ENCODE results near the gene CLMP. TPM values are rescaled to one million over a fixed set of nuclear protein-coding genes. Genes with fewer than 3 reads are reported as not detected.
A peak's percentile ranks its signal among the peaks of the same experiment; 100 is the strongest.

Gene CLMP
- total RNA-seq, result 10 to 100 TPM in 2 of 3 donors, 1 to 10 TPM in 1; 4.7 to 84.9 (median 11.0) TPM
- long read RNA-seq, donor 1, full-length matches to known transcripts, result 30 of 59 reads
- long read RNA-seq, donor 1, partial matches to known transcripts, result 15 of 59 reads
- long read RNA-seq, donor 1, other reads (novel, unspliced or antisense), result 14 of 59 reads
- long read RNA-seq, donor 2, partial matches to known transcripts, result 0 of 4 reads
- long read RNA-seq, donor 2, other reads (novel, unspliced or antisense), result 4 of 4 reads

- peak within 1 kb of the TSS; percentile 9 for H3K4me3 ChIP-seq
- no peaks in the 10 kb centered on the region for H3K9me3 ChIP-seq
- intact Hi-C loops (cut with DNase I, micrococcal nuclease), result no loop called here
- no peaks in the 10 kb centered on the region for H3K36me3 ChIP-seq (ENCODE audit: low read depth)
- peaks cover 5% of the 10 kb centered on the region for H3K4me1 ChIP-seq (ENCODE audit: low read depth)
- ATAC-seq, result peak; percentile 65
- no peak for TF ChIP-seq CTCF (IDR thresholded peaks at IDR 0.05)
- DNase-seq, result peak in 2 of 3 donors; percentile 42 to 67
Measured at GRCh38 chr11:123195188-123196059, at the start of gene CLMP. Gene CLMP (minus strand): TSS chr11:123195248. CDS start chr11:123194940, 308 bp downstream.

- intact Hi-C loops (cut with DNase I, micrococcal nuclease), result no loop called here
- H3K9me3 ChIP-seq, result no peaks in the 10 kb centered on the region
- DNase-seq (no peak), ATAC-seq (no peak)
- no peak for TF ChIP-seq CTCF (IDR thresholded peaks at IDR 0.05)
- H3K4me1 ChIP-seq (ENCODE audit: low read depth), result no peaks in the 10 kb centered on the region
- no peaks in the 10 kb centered on the region for H3K36me3 ChIP-seq (ENCODE audit: low read depth)
- H3K4me3 ChIP-seq, result no peak overlapping the region
Measured at GRCh38 chr11:123241874-123242543, 47.0 kb upstream of the CLMP start.

- intact Hi-C loops (cut with DNase I, micrococcal nuclease), result no loop called here
- no peak for DNase-seq
Measured at GRCh38 chr11:123241294-123241693, 46.2 kb upstream of the CLMP start.

GRCh38 chr11:123239191-123240150, 44.4 kb upstream of the CLMP start:
- H3K4me3 ChIP-seq, result no peak overlapping the region
- ATAC-seq (no peak), DNase-seq (no peak)
- H3K4me1 ChIP-seq (ENCODE audit: low read depth), result no peaks in the 10 kb centered on the region
- intact Hi-C loops (cut with DNase I, micrococcal nuclease), result no loop called here
- TF ChIP-seq CTCF (IDR thresholded peaks at IDR 0.05), result no peak
- H3K36me3 ChIP-seq (ENCODE audit: low read depth), result no peaks in the 10 kb centered on the region
- no peaks in the 10 kb centered on the region for H3K9me3 ChIP-seq

More at GRCh38 chr11:123241294-123241693, 46.2 kb upstream of the CLMP start:
- no peak for TF ChIP-seq CTCF (IDR thresholded peaks at IDR 0.05)
- Histone ChIP-seq H3K36me3 (ENCODE audit: low read depth) (no peaks in the 10 kb centered on the region), H3K4me3 (no peak overlapping the region), H3K4me1 (ENCODE audit: low read depth) (no peaks in the 10 kb centered on the region), H3K9me3 (no peaks in the 10 kb centered on the region)
- no peak for ATAC-seq

- H3K4me3 ChIP-seq, result no peak overlapping the region
- H3K4me1 ChIP-seq (ENCODE audit: low read depth), result peaks cover 5% of the 10 kb centered on the region
- no peaks in the 10 kb centered on the region for H3K36me3 ChIP-seq (ENCODE audit: low read depth)
- no peaks in the 10 kb centered on the region for H3K9me3 ChIP-seq
- TF ChIP-seq CTCF (IDR thresholded peaks at IDR 0.05), result no peak
- DNase-seq (peak in 1 of 3 donors; percentile 62), ATAC-seq (peak; percentile 36)
- intact Hi-C loops (cut with DNase I, micrococcal nuclease), result no loop called here
Measured at GRCh38 chr11:123238297-123238696, 43.2 kb upstream of the CLMP start.

All from mucosa of descending colon (tissue), 3 donors.